ENCODE results near the gene RIMS1.

RIMS1 gene

DNA sequence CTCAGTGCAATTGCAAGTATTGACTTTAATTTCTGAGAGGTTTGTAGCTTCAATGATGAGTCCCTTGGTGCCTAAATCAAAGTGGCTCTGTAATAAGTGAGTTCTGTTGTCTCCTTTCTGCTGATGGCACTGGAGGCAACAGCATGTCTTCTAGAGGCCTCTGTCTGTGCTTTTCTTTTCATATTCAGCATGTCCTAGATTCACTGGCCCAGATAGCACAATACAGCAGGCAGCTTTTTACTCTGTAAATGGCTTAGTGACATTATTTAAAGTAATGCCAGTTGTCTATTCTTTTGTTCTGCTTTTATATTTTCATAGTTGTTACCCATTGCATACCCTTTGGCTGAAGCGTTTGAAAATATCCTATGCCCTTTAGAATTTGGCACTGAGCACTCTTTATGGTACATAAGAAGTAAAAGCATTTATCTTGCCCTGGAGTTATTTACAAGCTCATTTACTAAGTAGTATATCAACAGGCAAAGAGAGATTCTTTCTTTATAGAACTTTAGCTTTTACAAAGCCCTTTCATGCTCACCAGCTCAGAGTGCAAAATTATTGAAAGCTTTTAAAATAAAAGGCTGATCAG is 464.0 kb downstream of the RIMS1 start:
- no peak for DNase-seq (ENCODE audit: low read depth)

DNA sequence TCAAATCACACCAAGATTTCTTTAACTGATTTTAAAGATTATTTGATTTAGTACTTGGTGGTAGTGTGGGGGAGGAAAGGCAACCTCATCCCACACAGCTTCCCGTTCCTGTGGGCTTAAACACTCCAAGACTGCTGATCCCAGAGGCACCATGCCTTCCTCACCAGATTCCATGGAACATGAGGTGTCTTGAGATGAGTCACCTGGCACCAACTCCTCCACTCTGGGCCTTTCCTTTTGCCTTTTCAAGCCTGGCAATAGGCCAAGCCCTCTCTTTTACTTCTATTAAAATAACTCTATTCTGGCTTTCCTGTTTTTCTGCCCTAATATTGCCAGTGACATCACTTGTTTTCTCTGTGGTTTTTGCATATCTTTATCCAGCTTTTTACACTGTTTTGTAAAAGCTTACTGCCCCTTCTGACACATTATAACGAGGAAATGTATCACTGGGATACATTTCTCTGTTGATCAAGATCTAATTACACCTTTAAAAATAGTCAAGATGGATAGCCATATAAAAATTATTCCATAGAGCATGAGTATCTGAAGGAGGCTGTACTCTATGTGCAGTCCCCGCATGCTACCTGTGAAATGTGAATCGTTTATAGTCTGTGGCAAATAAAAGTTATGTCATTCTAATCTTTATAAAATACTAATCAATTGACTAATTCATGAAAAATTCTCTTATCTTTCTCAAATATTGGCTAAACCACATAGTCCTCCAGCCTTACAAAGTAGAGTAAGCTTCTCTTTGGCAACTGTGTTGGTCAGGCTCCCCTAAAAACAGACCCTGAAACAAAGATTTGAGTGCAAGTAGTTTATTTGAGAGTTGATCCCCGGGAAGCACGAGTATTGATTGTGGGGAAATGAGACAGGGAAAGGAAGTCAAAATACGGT is 477.7 kb downstream of the RIMS1 start:
- DNase-seq (ENCODE audit: low read depth), result peak; percentile 61

DNA sequence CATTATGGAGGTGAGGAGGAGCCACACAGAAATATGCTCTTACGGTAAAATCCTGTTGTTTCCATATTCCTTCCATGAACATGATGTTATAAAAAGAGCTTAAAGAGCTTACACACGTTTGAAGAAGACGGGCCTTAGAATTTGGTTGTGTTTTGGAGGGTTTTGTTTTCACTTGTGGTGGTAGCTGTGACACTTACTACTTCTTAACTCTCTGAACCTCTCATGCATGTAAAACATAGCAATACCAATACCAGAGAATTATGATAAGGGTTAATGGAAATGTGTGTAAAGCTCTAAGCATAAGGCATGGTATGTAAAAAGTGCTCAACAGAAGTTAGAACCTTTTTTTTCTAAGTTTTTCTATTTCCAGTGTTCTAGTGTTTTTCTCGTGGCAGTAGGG is 479.4 kb downstream of the RIMS1 start:
- no peak for DNase-seq (ENCODE audit: low read depth)

DNA sequence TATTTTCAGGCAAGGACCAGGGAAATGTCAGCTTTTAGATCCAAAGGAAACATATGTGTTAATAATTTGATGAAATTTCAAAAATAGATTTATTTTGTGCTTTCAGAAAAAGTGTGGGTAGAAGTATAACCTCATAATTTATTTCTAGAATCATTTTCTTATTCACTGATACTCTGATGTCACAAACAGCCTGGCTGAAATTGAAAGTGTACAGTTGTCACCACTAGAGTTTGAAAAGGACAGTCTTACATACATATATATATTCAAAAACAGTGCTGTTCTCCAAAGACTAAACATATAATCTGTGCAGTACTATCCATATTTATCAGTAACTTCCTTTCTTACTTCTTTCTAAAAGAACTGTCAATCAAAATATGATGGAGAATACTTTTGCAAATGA is 481.1 kb downstream of the RIMS1 start:
- DNase-seq (ENCODE audit: low read depth), result no peak

DNA sequence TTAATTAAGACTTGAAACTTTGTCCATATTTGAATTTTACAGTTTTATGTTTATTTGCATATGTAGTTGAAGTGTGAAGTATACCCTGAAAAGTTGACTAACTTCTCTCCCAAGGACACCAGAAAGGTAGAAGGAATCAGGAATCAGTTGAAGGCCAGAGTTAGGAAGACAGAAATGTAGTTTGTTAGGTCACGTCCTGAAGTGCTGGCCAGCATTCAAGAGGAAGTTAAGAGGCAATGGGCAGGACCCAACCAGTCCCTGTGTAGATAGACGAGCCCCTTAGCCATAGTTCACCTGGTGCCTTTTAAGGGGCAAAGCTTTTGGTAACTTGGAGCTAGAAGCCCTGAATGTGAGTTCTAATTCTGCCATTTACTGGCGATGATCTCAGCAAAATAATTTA is 485.1 kb downstream of the RIMS1 start:
- no peak for DNase-seq (ENCODE audit: low read depth)

DNA sequence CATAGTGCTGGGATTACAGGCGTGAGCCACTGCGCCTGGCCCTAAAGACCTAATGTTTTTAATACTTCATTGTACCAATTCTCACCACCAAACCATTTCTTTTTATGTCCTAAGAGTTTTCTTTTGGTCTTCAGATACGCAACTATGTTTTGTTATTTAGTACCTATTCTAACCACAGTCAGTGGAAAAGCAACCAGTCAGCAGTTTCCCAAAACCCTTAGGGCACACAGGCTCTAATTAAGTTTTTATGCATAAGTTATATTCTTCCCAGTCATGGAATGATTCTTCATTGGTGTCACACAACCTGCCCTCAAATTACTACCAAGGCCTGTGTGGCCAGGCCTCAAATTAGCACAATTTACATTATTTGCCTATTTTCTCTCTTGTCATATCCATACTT is 487.8 kb downstream of the RIMS1 start:
- no peak for DNase-seq (ENCODE audit: low read depth)

DNA sequence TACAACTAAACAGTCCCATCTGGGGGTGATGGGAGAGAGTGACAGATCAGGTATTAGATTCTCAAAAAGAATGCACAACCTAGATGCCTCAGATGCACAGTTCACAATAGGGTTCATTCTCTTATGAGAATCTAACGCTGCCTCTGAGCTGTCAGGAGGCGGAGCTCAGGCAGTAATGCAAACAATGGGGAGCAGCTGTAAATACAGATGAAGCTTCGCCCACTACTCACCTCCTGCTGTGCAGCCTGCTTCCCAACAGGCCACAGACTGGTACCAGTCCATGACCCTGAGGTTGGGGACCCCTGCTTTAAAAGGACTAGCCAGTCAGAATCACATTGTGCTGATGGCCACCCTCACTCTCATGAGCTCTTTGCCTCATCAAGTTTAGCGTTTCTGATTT is 488.5 kb downstream of the RIMS1 start:
- no peak for DNase-seq (ENCODE audit: low read depth)

DNA sequence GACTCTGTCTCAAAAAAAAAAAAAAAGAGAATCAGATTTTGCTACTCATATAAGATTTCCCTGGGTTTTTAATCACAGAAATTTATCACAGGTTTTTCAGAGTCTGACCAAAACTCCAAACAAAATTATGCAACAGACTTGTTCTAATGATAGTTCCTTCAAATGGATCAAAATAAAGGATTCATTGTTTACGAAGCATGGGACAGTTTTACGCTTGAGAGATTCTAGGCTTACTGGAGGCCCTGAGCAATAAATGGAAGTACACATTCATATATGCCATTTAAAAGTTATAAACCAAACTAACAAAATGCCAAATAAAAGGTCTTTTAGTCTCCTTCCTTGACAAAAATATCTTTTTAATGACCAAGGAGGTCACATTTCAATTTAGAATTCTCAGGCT is 490.4 kb downstream of the RIMS1 start:
- DNase-seq (ENCODE audit: low read depth), result no peak

DNA sequence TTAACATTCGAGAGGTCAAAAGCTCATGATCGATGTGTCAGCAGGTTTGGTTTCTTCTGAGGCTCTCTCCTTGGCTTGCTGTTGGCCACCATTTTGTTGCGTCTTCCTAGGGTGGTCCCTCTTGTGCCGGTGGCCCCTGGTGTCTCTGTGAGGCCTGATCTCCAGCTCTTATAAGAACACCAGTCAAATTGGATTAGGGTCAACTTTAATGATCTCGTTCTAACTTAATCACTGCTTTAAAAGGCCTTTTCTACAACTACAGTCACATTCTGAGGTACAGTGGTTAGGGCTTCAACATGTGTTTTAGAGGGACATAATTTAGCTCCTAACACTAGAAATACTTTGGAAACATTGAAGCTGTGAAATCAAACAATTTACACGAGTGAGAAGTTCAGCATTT is 494.7 kb downstream of the RIMS1 start:
- no peak for DNase-seq (ENCODE audit: low read depth)

DNA sequence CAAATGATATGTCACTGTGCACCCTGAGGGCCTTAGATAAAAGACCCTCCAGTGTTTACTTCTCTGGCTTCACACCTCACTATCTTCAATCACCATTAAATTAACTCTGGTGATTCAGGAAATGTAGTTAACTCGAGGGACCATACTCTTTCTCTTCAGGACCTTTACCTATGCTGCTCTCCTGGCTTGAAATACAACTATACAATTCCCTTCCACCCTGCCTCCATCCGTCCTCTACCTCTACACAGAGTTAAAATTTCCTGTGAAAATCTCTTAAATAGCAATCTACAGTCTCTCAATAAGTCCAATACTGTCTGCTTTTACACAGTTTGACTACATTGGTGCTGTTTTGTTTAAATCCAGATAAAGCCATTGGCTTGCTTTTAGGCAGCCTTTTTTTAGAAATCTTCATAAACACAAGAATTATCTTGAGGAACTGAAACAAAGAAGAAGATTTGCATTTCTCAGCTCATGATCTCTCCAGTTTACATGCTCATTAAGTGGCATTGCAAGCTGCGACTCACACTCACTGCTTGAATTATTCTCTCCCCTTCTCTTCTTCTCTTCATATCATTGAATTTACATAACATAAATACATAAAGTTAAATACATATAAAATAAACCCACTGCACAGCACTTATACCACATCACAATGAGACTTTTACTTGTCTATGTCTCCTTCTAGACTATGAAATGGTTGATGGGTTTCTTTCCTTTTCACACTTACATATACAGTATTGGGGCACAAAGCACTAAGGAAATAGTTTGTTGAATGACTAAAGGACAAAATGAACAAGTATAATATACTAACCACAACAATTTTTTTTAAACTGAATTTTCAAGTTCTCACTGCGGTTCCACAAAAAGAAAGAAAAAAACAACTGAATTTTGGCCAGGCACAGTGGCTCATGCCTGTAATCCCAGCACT is 496.5 kb downstream of the RIMS1 start:
- no peak for DNase-seq (ENCODE audit: low read depth)

DNA sequence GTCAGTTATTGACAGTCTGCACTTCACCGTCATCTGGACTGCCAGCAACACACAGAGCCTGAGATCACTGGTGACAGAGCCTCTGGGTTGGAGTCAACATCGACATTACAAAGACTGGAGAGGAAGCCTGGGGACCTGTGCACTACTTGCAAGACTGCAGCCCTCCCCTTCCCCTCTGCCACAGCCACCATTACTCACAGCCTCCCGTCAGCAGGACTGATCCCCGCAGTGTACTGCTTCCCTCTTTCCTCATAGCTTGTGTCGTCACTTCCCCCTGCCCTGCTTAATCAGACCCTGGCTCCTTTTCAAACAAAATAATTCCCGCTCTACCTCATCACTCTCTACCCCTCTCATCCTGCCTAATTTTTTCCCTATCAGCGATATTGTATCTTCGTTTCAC is 500.0 kb downstream of the RIMS1 start:
- no peak for DNase-seq (ENCODE audit: low read depth)

DNA sequence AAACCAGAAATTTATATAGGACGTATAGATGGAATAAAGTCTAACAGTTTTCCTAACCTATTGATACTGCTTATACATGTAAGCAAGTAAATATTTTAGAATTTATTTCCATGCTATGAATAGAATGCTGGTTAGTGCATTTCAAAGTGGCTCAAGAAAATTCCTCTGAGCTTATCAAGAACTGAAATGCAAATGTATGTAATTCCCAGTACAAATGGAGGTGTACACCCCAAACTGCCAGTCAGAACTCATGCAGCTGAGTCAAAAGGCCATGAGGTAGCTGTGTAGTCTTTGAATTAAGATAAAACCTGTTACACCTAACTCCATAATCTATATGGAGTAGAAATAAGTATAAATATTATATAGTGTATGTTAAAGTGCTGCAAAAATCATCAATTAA is 503.3 kb downstream of the RIMS1 start:
- no peak for DNase-seq (ENCODE audit: low read depth)

DNA sequence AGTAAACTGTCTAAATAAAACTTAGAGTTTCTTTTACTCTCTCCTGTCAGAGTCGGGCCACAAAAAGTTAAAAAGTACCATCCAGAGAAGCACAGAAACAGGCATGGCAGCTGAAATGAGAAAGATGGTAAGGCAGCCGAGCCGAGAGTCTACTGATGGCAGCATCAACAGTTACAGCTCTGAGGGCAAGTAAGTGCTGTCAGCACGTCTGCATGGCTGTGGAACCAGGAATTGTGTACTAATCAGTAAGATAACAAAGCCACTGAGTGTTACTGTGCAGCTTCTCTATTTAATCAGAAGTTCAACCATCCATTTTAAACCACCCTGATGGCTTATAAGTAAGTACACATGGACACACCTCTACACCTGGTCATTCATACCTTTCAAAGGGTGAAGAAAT is 504.2 kb downstream of the RIMS1 start:
- no peak for DNase-seq (ENCODE audit: low read depth)

DNA sequence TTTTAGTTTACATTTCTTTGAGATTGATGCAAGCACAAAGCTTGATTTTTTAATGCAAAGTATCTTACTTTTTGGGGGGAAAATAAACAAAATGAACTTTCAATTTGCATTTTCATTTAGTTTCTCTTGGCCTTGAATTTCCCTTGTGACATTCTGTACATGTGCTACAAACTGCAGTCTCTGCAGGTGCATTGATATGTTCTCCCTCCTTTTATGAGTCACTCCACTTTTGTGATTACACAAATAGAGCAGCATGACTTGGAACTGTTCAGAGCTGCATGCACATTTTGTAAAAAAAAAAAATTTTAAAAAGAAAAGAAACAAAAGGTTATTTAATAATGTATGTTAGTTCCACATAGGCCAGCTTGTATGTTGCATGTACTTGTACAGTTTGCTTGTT is 515.5 kb downstream of the RIMS1 start:
- DNase-seq (ENCODE audit: low read depth), result no peak

DNA sequence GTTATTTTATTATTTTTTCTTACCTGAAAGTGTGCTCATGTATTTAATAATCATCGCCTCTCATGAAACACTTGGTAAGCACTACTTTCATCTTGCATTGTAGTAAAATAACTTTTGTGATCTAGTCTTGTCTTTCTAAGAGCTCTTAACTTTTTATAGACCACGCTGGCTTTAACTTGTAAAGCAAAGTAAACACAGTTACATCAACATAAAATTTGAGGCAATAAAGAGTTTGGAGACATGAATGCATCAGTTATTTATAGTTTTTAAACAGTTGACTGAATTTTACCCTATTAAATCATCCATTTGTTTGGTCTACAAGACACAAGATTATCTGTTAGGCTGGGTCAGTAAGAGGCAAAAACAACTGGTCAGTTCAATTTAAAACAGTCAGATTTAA is 517.1 kb downstream of the RIMS1 start:
- no peak for DNase-seq (ENCODE audit: low read depth)

DNA sequence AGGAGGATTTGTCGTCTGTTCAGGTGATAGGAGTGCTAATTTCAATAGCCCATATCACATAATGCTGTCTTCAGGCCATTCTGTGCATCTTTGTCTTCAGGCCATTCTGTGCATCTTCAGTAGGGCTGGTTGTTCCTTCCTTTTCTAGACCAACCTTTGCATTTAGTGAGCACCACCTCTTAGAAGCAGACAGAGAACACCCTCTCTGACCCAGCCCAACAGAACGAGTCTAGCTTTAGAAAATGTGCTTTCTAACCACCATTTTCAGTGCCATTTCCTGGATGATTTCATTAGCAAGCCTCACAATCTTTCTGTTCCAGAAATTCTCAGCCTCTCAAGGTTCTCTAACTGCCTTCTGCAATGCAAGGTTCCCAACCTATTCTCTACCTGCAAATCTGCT is 520.2 kb downstream of the RIMS1 start:
- DNase-seq (ENCODE audit: low read depth), result no peak

DNA sequence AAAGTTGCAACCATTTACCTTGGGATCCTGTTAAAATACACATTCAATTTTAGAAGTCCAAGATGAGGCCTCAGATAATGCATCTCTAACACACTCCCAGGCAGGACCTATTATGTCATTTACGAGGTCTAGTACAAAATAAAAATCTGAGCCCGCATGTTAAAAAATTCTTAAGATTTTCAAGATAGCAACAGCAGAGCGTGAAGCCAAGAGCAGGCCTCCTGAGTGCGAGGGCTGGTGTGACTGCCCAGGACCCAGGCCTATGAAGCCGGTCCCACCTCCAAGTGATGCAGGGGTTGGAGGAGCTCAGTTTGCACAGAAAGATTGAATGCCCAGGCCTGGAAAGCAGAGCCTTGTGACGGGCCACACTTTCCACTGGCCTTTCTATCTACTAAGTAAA is 524.4 kb downstream of the RIMS1 start:
- DNase-seq (ENCODE audit: low read depth), result no peak

DNA sequence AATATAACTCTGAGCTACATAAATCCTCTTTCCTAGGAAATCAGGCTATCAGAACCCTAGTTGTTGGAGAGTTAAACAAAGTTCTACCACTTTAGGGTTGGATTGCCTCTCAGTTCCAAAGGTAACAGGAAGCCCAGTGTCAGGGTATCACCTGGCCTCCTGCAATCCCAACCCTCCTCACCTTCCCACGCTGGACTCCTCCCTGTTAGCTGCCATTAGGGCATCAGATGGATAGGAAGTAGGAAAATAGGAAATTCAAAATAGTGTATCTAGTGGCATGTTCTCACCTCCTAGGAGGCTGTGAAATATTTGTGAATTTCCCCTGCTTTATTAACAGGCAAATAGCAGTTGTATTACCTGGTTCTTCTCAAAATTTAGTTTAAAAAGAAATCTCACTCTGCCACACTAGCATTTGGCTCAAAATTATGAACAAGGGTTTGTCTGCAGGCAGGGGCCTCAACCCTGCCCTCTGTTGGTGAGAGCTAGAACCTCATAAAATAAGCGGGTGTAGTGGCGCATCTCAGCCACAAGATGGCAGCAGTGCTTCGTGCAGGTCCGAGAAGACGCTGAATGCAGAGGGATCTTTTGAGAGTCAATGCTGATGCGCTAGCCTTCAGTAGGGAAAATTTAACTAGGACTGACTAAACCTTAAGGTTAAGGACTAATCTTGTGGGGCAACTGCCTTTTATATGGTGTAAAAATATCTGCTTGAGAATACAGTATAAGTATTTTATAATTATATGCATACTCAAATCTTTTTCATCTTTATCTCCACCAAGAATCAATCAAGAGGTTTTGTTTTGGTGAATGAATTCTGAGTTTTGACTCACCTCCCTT is 525.7 kb downstream of the RIMS1 start:
- peak; percentile 68 for DNase-seq (ENCODE audit: low read depth)

DNA sequence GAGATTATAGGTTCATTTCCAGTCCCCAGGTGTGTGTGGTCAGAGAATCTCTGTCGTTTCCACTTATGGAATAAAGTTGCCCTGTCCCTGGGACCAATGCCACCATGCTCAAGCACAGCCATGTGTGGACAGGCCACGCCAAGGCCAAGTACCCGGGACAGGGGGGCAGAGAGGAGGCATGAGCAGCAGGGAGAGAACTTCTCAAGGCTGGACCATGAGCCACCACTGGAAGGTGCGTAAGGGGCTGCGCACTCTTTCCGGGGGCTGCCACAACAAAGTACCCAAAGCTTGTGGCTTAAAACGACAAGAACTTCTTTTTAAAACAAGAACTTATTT is 526.3 kb downstream of the RIMS1 start:
- no peak for DNase-seq (ENCODE audit: low read depth)

DNA sequence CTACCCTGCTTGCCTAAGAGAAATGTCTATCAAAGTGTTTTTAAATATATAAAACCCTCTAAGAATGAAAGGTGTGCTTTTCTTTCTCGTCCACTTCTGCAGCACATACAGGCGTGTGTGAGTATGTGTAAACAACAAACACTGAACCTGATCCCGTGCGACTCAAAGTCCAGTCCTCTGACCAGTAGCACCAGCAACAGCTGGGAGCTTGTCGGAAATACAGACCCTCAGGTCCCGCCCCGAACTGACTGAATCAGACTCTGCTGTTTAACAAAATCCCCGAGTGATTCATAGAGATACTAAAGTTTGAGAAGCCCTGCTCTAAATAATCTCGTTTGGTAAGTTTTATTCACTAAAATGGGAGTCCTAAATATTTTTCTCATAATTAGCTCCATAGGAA is 527.5 kb downstream of the RIMS1 start:
- no peak for DNase-seq (ENCODE audit: low read depth)

DNA sequence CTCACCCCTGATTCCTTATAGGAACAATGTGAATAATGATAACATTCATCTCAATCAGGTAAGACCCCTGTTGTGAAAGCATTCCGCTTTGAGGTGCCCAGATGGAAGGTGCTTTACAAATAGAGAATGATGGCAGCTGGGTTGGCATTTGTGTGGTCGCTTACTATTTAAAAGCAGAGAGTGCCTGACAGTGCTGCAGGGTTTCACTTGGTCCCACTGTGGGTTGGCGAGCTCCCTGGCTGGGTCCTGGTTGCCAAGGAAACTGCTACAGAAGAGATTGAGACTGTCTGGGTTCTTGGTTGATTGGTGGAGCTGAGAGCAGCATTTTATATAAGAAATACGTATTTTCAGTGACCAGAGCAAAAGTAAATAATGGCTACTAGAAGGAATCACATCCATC is 528.3 kb downstream of the RIMS1 start:
- DNase-seq (ENCODE audit: low read depth), result no peak
